ENCODE data around the gene PAK6.

DNA sequence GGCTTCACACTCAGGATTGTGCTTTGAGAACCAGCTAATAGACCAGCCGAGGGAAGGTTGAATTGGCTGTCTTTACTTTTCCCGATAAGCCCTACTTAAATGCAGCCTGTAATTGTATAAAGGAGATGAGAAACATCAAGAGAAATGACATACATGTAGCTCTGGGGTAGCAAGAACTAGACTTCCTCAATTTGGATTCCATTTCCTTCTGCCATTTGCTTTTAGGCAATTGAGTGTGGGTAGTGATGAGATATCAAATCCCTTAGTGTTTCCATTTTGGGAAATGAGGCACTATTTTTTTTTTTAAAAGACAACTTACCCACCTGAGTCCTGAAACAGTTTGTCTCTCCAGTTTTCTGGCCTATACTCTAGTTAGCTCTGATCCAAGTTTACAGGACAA lies 86.8 kb downstream of the PAK6 start:
- TF ChIP-seq, protein P1, sequence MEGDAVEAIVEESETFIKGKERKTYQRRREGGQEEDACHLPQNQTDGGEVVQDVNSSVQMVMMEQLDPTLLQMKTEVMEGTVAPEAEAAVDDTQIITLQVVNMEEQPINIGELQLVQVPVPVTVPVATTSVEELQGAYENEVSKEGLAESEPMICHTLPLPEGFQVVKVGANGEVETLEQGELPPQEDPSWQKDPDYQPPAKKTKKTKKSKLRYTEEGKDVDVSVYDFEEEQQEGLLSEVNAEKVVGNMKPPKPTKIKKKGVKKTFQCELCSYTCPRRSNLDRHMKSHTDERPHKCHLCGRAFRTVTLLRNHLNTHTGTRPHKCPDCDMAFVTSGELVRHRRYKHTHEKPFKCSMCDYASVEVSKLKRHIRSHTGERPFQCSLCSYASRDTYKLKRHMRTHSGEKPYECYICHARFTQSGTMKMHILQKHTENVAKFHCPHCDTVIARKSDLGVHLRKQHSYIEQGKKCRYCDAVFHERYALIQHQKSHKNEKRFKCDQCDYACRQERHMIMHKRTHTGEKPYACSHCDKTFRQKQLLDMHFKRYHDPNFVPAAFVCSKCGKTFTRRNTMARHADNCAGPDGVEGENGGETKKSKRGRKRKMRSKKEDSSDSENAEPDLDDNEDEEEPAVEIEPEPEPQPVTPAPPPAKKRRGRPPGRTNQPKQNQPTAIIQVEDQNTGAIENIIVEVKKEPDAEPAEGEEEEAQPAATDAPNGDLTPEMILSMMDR (IDR thresholded peaks at IDR 0.05; ENCODE audit: low read length): no peak
- TF ChIP-seq EZH2phosphoT487 (IDR thresholded peaks at IDR 0.05; ENCODE audit: low read length): no peak
